Sciatic nerve (tissue), 2 donors: ENCODE data around the gene IFITM10. TPM values are rescaled to one million over a fixed set of nuclear protein-coding genes. Genes with fewer than 3 reads are reported as not detected.
A peak's percentile ranks its signal among the peaks of the same experiment; 100 is the strongest.
"Not testable (repeated sequence)": the region's sequence is repeated elsewhere in the genome, so short reads cannot be mapped to it uniquely, and the experiment has no call there.

Source experiments
- ATAC-seq: fragments of 200-7000 bp; cut with Tn5 transposase; one replicate; pipeline ENCODE4 v1.9.1; 2020; ENCODE audit warnings: mild to moderate bottlenecking, moderate library complexity
- DNase-seq: peaks from one replicate; pipeline ENCODE4 v3.0.0-alpha.2; 2020; ENCODE audit warnings: low spot score
- intact Hi-C: fragments of 100-400 bp; cut with DNase I; formaldehyde crosslinking; loops from one replicate; pipeline ENCODE4 v1.14.2; 2022
- total RNA-seq: library from RNA; stranded (reverse); fragmentation: NEBNext Ultra II Directional; extraction: Animal tissue kit (Norgen Biotek cat#: 25700); gene quantifications from one replicate; pipeline ENCODE4 v1.2.1, GENCODE V29; 2021
- donor health status: DM: no; HTN: no; CAD: no.
- donor health status: DM: no; HTN: no; CAD: no.

IFITM10 gene
- total RNA-seq, 1 donor from 2014 or later, result 3.4 TPM

DNA sequence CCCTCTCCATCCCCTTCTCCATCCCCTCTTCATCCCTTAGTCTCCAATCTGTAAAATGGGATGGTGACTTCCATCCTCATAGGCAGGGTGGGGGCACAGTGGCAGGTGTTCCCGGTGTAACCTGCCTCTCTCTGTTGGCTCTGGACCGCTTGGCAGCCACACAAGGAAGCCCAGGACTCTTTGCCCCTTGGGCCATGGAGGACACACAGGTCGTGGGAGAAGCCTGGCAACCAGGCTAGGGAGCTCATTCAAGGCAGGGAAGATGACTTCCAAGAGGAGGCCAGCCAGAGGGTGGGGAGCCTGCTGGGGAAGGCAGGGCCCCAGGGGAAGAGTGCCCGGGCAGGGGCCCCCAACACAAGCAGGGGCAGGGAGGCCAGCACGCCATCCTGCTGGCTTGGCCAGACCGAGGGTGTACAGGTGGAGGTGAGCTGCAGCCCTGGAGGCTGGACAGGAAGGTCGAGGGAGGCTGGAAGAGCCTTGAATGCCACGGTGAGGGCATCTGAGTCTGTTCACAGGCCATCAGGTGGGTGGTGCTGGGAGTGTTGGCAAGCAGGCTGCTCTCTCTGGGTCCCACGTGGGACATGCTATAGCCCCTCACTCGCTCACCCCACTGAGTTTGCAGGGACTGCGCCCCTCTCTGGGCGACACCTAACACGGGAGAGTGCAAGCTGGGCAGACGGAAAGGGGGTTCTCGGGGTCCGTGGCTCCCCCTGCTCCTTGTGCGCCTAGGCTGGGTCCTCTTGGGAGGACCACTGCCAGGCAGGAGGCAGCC is 28.8 kb upstream of the IFITM10 start:
- DNase-seq (no peak), ATAC-seq (no peak)
- intact Hi-C loops, result no loop called here

DNA sequence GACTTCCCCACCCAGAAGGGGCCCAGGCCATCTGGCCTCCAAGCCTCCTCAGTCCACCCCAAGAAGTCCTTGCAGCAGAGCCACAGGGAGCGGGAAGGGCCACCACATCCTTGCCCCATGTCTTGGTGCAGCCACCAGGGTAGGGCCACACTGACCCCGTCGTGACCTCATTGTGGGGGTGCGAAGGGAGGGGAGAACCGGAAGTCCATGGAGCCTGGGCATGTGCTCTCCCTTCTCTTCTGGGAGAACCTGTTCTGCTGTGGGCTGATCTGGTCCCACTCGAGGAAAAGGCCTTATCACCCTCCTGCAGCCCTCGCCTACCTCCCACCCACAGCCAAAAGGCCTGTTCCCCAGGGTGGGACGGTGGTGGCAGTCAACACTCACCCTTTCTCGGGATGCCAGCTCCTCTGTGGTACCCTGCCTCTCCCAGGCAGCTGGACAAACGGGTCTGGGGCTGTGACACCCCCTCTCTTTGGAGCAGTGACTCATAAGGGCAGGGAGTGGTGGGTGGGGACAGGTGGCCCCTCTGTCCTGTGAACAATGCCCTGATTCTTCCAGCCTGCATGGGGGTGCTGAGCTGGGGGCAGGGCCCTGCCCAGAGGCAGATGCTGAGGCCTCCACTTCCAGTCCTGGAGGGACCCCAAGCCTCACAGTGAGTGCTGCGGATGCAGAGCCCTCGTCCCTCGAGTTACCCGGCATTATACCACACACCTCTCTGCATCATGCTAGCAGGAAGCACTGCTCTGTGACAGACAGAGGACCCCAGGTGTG is 27.9 kb upstream of the IFITM10 start:
- intact Hi-C loops, result no loop called here
- no peak for ATAC-seq
- DNase-seq, result peak; percentile 56

DNA sequence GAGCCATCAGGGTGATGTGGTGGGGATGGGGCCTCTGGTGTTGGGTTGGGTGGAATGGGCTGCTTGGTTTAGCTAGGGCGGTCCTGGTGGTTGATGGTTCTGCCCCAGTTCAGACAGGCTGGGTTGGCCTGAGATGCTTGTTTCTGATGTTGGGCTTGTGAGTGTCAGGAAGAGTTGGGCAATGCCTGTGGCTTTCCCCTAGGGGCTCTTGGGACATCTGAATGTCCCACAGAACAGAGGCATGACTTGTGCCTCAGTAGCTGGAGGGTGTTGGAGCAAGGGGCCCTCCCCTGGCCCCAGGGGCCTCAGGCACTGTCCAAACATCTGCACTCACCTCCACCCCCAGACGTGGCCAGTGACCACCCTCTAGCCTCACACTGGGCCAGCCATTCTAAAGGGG is 27.3 kb upstream of the IFITM10 start:
- intact Hi-C loops, result no loop called here
- no peak for DNase-seq
- ATAC-seq, result no peak

DNA sequence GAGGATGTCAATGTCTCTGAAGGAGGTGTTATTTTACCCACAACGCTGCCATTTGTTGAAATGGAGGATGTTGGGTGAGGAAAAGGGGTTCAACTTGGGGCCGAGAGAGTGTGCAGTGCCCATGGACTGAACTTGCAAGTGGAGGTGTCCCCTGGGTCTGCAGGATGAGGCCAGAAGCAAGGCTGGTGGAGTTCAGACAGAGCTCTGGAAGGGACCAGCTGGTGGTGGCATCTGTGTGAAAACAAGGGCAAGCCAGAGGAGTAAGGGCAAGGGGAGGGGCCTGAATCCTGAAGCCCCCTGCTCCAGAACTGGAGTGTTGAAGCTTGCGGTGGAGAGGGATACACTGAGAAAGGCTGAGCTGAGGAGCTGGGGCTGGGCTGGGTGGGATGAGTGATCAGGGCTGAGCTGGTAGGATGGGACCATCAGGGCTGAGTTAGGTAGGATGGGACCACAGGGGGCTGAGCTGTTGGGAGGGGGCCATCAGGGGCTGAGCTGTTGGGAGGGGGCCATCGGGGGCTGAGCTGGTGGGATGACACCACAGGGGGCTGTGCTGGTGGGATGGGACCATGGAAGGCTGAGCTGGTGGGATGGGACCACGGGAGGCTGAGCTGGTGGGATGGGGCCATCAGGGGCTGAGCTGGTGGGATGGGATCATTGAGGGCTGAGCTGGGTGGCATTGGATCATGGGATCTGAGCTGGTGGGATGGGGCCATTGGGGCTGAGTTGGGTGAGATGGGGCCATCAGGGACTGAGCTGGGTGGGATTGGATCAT is 26.7 kb upstream of the IFITM10 start:
- ATAC-seq (no peak), DNase-seq (no peak)
- intact Hi-C loops, result no loop called here

DNA sequence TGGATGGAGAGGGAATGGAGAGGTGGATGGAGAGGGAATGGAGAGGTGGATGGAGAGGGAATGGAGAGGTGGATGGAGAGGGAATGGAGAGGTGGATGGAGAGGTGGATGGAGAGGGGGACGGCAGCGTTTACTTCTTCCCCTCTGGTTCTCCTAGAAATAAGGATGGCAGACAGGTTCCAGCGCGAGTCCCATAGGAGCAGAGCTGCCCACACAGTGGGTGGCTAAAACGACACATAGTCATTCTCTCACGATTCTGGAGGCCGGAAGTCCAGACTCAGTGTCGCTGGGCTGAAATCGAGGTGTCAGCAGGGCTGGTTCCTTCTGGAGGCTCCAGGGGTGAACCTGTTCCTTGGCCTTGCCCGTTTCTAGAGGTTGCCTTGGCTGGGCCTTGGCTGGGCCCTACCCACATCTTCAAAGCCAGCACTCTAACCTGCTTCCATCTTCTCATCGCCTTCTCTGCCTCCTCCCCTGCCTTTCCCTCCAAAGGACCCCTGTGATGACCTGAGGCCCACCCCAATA is 26.0 kb upstream of the IFITM10 start:
- ATAC-seq (no peak), DNase-seq (no peak)
- intact Hi-C loops, result no loop called here

DNA sequence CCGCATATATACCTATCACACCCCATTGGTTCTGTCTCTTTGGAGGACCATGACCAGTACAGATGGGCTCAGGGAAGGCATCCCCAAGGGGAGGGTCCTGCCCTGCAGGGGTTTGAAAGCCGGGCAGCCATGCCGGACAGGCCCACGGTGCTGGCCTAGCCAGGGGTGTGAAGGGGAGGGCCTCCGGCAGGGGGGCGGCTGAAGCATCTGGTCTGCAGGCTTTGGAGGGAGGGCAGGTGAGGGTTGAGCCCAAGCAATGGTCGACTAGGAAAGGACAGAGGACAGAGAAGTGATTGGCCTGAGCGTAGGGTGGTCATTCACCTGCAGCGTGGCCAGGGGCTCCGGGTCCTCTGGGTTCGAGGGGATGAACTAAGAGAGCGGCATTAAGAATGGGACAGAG is 24.5 kb upstream of the IFITM10 start:
- intact Hi-C loops, result loop anchor here (2.0 kb wide), 1 partner anchor 14 kb away; no protein-coding TSS in a partner anchor
- no peak for DNase-seq
- no peak for ATAC-seq

DNA sequence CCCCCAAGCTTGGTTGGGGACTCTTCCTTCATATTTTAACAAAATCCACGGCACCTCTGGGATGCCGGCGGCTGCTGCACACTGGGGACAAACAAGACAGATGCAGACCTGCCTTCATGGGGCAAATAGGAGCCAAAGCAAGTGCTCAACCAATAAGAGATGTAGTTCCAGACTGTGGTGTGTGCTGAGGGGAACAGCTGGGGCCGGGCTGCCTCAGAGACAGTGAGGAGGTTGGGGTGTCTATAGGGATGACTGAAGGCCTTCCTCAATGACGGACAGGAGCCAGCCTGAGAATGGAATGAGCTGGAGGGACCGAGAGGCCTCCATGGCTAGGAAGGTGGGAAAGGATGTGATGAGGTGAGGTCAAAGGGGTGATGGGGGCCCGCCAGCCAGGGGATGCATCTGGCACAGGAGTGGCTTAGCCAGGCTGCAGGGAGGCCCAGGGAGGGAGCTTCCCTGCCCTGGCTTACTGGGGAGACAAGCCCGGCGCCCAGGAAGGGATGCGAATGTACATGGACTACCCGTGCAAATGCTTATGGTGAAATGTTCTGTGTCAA is 23.7 kb upstream of the IFITM10 start:
- DNase-seq, result no peak
- no peak for ATAC-seq

DNA sequence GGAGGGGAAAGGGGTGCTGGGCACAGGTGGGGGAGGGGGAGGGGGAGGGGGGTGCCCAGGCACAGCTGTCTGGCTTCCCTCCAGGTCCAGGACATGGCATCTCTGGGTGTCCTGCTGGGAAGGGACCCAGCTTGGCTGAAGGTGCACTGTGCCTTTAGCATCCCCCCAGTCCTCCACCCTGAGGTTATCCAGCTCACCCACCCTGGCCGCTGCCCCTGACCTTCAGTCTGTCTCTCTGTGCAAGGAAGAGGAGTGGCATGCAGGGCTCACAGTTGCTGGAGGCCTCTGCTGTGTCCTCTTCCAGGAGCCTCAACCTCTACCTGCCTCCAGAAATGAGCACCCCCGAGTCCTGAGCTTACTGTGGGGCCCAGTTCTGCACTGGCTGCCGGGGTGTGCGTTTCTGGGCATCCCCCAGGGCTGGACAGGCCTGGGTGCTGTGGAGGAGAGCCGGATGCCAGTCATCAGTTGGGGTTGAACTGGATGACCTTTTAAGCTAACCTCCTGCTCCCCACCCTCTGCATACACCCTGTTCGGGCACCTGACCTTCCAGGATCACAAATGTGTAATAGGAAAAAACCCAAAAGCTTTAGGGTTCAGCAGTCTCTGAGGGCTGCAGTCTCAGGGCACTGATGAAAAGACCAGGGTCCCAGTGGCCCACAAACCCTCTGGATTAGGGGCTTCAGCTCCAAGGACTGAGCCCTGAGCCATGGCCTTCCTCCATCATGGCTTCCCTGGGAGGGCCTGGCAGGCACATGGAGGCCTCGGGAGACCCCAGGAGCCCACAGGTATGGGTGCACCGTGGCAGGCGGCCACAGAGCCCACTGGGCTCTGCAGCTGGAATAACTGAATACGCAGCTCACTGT is 23.0 kb upstream of the IFITM10 start:
- intact Hi-C loops, result no loop called here
- ATAC-seq (no peak), DNase-seq (peak; percentile 51)

More for the DNA sequence above, 23.7 kb upstream of the IFITM10 start:
- intact Hi-C loops, result loop anchor here (2.0 kb wide), 1 partner anchor 13 kb away; no protein-coding TSS in a partner anchor

DNA sequence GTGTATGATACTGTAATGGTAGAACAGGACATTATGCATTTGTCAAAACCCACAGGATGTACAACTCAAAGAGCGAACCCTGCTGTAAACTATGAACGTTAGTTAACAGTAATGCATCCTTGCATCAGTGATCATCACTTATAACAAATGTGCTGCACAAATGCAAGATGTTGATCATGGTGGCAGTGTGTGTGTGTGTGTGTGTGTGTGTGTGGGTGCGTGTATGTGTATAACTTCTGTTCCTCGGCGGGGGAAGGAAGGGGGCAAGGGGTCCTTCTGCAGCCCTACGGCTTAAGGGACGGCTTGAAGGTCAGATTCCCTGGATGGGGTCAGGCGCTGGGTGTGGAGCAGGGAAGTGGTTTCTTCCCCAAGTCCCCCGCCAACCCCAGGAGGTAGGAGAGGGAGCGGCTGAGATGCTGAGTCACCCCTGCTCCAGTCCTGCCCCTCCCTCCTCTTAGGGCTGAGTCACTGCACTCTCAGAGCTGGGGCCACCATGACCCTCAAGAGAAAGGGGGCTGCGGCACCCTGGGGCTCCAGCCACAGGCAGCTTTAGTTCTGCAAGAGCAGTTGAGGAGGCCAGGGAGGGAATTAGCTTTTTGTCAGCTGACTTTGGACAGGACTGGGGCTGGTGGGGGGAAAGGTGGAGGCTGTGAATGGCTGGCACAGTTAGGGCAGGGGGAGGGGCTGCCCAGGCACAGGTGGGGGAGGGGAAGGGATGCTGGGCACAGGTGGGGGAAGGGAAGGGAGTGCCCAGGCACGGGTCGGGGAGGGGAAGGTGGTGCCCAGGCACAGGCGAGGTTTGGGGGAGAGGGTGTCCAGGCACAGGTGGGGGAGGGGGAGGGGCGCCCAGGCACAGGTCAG is 22.1 kb upstream of the IFITM10 start:
- intact Hi-C loops, result no loop called here
- DNase-seq (peak; percentile 71), ATAC-seq (peak; percentile 91)

DNA sequence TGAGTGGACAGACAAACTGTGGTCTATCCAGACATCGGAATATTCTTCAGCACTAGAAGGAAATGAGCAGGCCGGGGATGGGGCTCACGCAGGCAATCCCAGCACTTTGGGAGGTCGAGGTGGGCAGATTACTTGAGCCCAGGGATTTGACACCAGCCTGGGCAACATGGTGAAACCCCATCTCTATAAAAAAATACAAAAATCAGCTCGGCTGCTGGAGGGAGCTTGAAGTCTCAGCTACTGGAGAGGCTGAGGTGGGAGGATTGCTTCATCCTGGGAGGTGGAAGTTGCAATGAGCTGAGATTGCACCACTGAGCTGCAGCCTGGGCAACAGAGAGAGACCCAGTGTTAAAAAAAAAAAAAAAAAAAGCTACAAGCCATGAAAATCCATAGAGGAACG is 21.3 kb upstream of the IFITM10 start:
- intact Hi-C loops, result no loop called here
- peak; percentile 67 for ATAC-seq
- DNase-seq, result no peak

DNA sequence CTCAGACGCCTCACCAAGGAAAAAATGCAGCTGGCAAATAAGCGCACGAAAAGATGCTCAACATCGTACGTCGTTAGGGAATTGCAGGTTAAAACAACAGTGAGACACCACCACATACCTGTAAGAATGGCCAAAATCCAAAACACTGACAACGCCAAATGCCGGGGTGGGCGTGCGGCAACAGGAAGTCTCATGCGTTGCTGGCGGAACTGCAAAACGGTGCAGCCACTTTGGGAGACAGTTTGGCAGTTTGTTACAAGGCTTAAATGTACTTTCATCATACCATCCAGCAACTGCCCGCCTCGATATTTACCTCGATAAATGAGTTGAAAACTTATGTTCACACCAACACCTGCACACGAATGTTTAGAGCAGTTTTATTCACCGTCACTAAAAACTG is 20.9 kb upstream of the IFITM10 start:
- intact Hi-C loops, result no loop called here

DNA sequence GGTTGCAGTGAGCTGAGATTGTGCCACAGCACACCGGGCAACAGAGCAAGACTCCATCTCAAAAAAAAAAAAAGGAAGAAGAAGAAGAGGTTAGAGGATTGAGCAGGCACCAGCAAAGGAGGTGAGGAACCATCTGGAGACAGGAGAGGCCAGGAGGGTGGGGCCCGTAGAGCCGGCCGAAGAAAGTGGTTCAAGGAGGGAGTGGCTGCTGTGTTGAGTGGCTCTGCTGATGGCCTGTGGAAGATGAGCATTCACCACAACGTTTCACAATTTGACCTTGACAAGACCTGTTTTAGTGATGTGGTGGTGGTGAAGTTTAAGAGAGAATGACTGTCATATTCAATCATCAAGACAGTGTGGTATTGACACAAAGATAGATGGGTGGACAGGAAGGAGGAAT is 20.1 kb upstream of the IFITM10 start:
- intact Hi-C loops, result no loop called here
- no peak for ATAC-seq
- DNase-seq, result no peak

More for the DNA sequence above, 20.9 kb upstream of the IFITM10 start:
- ATAC-seq (no peak), DNase-seq (no peak)

DNA sequence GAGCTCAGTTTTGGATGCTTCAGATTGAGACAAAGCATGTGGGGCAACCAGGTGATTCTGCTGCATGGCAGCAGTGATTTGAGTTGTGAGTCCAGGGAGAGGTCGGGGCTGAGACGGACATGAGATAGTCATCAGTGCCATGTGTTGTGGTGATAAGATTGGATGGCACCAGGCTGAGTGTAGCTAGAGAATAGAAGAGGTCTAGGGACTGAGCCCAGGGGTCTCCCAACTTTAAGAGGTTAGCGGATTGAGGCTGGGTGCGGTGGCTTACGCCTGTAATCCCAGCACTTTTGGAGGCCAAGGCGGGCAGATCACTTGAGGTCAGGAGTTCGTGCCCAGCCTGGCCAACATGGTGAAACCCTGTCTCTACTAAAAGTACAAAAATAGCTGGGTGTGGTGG is 19.7 kb upstream of the IFITM10 start:
- ATAC-seq, result no peak
- intact Hi-C loops, result no loop called here
- no peak for DNase-seq

DNA sequence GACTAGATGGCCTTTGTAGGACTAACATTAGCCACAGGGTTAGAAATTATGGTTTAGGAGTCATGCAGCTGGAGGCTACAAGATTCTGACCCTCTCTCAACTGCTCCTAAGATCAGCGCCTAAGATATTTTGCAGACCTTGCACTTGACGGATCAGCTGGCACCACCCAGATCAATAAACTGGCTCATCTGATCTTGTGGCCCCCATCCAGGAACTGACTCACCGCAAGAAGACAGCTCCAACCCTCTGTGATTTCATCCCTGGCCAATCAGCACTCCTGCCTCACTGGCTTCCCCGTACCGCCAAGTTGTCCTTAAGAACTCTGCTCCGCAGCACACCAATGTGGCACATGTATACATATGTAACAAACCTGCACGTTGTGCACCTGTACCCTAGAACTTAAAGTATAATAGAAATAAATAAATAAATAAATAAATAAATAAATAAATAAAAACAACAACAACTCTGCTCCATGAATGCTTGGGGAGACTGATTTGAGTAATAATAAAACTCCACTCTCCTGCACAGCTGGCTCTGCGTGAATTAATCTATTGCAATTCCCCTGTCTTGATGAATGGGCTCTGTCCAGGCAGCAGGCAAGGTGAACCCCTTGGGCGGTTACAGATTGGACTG is 19.0 kb upstream of the IFITM10 start:
- intact Hi-C loops, DNase-seq, ATAC-seq: not testable (repeated sequence)

DNA sequence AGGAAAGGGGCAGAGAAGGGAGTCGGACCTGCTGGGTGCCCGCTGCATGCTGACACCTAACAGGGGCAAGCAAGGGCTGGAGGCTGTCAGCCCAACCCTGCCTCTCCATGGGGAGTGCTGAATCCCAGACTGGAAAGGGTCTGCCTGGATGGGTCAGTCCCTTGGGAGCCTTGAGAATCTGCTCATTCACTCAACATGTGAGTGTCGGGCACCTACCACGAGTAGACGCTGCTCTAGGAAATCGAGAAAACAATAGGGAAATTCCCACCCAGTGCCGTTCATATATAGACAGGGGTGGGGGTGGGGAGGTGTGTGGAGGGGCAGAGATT is 17.7 kb upstream of the IFITM10 start:
- intact Hi-C loops, result no loop called here

DNA sequence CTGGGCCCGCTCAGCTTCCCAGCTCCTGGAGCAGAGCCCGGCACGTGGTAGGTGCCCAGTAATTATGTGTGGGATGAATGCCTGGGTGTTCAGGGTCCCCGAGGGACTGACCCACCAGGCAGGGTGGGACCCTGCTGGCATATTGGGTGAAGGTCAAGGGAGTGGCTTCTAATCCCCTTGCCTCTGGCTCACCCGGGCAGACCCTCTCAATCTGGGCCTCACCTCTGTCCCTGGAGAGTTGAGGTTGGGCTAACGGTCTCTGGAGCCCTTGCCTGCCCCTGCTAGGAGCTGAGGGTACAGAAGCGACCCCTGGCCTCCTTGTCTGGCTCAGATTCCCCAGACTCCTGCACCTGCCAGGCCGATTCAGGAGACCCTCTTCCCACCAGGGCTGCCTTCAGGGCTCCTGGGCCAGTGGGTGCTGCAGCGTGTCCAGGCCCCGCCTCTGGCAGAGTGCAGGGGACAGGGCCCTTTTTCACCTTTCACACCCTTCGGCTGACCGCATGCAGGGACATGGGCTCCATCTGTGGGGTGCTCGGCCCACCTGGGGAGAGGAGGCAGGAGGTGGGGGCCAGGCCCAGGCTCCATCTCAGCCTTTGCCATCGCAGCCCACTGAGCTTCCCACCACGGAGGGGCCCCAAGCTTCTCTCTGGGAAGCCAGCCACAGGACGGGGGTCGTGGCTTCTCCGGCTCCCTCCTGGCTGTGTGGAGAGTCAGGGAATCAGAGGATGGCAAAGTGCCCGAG is 17.2 kb upstream of the IFITM10 start:
- intact Hi-C loops, result no loop called here
- ATAC-seq, result no peak
- DNase-seq, result no peak

More for the DNA sequence above, 17.7 kb upstream of the IFITM10 start:
- DNase-seq (no peak), ATAC-seq (no peak)
